Measurements from ENCODE around the gene ITSN1.

The ITSN1 gene

DNA sequence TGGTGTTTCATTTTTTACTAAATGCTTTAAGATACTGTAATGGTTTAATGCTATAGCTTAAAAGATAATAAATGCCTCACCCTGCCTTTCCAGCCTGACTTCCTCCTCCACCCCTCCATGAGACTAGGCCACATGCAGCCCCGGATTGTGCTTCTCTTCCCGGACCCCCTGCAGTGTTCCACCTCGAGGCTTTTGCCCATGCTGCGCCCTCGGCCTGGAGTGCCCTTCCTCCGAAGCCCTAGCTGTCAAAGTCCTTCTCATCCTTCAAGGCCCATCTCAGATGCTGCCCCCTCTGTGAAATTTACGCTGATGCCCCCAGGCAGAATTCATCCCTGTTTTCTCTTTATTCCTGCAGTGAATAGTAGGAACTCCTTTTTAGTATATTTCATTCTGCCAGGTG is 174.8 kb downstream of the ITSN1 start:
- no peak for DNase-seq

DNA sequence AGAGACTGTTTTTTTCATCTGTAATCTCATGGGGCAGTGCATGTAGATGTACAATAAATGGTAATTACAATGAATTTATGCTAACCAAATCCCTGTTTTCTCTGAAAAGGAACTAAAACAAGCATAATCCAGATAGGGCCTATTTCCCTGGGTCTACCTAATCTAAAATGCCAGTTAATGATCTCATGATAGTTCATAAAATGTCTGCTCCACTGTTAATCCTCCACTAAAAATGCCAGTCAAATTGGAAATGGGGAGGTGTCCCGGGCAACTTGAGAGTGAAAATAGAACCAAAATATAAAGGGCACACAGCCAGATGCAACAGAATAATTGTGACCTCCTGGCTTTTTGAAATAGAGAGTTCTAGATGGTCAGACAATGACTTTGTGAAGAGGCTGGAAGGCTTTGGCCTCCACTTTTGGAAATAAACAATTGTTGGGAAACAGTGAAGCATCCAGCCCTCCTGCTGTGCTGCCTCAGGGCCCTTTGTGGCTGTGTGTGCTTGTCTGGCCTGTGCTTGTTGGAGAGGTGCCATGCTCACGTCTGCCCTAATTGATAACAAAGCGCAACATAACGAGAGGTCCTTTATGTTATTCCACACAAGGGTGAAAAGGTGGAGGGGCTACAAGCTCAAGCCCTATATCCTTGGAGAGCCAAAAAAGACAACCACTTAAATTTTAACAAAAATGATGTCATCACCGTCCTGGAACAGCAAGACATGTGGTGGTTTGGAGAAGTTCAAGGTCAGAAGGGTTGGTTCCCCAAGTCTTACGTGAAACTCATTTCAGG is 175.6 kb downstream of the ITSN1 start:
- DNase-seq = peak; percentile 2

DNA sequence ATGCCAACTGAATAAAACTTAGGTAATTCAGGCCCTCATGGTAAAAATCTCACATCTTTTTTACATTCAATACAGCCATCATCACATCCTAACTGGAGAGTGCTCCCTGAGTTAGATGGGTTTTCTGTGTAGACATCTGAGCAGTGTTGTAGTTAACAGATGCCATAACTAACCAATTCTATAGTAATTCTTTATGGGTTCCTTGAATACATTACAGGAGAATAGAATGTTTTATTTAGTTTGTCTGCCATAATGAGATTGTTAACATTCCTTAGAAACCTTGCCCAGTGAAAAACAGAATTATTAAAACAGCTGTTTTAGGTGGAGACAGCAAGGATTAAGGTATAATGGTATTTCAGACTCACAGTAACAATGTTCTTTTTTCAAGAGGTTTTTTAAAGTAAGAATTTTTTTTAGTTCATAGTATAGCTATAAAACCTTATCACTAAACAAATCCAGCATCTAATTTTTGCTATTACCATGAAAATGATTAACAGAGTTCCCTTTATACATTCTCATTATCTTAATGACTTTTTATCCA is 178.0 kb downstream of the ITSN1 start:
- DNase-seq = no peak

DNA sequence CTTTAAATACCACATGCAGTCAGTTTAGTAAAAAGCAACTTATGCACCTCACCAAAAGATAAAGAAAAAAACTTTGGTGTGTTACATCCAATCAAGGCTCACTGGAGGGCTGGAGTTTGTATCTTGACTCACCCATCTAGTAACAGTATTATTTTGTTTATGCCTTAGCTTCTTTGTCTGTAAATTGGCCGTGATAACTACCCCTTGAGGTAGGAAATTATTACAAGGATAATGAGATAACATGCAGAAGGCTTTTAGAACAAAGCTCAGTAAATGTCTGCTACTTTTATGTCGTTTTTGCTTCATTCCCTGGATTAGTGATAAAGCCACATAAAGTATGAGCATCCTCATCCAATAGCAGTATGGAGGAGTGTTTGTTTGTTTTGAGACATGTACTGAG is 178.5 kb downstream of the ITSN1 start:
- no peak for DNase-seq

DNA sequence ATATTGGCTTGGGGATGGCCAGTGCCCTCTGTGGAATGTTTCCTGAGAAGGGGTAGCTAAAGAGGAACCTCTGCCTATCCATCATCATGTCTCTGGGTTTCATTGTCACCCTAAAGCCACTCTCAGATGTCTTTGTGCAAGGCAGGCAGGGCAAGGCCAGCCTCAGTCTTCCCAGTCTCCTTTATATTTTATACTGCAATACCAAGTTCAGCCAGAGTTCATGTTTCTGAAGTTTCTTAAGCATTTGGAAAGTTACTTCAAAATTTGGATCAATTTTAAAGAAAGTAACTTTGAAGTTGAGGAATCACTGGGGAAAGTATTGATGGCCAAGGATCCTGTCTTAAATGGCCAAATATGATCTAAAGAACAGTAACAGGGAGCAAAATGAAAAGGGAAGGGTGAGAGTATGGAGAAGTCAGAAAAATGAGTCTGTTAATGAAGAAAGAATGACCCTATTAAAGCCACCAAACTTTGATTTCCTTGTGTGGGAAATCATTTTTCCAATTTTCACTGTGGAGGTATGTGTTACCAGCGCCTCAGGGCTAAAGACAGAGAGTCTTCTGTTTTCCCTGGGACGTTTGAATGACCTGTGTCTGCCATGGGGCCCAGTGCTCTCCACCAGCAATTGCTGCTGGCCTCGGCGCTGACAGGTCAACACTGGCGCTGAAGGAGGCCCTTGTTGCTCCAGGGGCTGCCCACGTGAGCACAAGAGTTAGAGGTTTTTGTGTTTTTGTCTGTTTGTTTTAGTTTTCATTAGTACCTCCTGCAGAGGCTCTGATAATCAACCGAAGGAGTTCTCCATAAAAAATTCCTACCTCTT is 179.4 kb downstream of the ITSN1 start:
- DNase-seq = no peak

DNA sequence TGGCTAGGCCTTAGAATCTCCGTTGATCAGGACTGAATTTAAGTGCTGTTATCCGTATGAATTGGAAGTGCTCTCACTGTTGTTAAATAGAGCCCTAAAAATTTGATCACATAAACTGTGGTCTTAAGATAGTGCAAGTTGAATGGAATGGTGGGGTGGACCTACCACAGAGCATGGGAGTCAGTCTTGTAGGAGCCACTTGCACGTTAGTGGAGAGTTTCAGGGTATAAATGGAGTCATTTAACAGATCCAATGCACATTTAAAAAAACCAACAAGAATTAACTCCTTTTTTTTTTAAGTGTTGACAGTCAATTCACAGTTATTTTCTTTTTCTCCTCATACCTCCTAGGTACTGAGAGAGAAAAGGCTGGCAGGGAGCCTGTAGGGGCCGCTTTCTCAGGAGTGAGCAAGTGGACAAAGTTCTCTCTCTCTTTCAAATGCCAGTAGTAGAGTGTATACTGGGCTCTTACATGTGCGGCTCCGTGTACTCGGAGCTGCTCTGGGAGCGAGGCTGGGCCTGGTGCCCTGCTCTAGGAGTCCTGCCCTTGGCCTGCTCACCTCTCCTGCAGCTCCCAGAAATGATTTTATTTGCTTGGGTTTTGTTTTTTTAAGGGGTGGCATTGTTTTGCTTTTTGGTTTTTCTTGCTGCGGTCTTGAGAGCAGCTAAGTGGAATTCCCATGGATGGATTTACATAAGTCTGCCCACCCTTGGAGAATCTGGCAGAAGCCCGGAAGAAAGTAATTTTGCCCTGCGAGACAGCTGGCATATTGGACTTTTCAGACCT is 182.0 kb downstream of the ITSN1 start:
- DNase-seq = no peak

DNA sequence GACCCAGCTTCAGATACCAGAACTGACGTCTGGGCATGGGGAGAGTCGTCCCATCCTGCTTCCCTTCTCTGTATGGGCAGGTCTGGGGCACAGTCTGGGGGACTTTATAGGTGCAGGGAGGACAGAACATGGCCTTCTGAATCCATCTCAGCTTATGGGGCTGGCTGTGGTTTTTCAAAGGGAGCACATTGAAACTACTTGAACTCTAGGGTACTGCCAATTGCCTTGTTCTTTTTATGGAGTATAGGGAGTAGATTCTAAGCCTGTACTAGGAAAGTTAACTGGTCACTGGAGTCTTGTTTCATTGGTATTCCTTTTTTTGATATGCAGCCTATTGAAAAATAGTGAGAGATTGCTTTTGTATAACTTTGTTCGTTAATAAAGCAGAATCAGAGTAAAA is 183.1 kb downstream of the ITSN1 start:
- DNase-seq = no peak

DNA sequence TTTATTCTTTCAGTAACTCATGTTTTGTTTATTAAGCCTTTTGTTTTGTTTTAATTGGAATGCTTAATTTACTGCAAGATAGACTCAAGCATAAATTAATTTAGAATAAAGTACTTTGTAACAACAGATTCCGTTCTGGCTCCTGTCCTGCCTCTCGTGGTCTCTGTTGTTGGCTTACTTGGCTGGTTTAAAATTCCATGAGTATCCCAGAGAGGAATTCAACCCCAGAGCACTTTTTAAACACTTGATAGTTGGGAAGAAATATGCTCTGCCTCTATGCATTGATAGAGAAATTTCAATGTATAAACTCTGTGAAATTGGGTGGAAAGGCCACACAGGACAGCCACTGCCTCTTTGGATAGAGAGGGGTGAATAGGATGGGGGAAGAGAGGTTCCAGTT is 183.6 kb downstream of the ITSN1 start:
- DNase-seq = no peak

DNA sequence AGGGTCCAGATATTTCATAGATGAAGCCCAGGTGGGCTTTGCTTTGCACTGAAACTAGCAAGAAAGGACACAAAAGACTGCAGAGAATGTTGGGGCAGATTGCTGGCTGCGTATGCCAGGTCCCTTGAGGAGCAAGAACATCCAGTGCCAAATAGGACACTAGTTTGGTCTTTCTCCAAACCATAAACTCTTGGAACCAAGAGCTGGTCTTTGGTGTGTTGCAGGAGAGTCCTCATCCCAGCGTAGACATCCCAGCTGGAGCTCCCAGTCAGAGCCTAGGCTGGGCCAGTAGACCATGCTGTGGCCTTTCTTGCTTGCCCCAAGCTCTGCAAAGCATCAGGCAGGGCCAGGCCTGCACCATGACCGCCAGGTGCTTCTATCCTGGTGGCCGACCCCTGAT is 185.8 kb downstream of the ITSN1 start:
- DNase-seq = no peak

DNA sequence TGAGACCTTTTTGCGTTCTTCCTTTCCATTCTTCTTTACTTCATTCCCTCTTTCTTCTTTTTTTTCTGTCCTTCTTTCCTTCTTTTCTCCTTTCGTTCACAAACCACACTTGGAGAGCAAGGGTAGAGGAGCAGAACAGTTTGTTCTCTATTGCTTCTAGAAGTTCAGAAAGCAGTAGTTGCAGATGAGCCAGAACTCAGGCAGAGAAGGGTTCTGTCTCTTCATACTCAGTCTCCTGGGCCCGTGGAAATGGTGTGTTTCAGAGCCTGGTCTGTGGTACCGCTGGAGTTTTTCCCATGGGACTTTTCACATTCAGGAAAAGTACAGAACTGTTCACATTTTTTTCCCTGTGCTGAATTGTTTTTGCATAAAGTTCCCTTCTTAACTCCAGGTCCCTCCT is 186.3 kb downstream of the ITSN1 start:
- no peak for DNase-seq

DNA sequence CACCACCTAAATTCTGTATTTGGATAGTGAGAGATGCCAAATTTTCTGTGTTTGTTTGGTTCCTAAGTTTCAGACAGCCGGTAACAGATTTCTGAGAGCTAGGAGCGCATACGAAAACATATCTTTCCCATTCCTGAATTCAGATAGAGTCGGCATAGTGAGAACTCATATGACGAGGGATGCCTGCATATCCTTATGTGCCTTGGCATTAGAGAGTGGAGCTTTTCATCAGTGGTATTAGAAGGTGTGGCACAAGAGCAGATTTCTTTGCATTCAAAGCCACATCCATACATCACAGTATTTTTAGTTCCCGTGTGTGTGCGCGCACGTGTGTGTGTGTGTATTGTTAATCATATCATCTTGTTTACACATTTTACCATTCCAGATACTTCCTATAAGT is 187.5 kb downstream of the ITSN1 start:
- no peak for DNase-seq

DNA sequence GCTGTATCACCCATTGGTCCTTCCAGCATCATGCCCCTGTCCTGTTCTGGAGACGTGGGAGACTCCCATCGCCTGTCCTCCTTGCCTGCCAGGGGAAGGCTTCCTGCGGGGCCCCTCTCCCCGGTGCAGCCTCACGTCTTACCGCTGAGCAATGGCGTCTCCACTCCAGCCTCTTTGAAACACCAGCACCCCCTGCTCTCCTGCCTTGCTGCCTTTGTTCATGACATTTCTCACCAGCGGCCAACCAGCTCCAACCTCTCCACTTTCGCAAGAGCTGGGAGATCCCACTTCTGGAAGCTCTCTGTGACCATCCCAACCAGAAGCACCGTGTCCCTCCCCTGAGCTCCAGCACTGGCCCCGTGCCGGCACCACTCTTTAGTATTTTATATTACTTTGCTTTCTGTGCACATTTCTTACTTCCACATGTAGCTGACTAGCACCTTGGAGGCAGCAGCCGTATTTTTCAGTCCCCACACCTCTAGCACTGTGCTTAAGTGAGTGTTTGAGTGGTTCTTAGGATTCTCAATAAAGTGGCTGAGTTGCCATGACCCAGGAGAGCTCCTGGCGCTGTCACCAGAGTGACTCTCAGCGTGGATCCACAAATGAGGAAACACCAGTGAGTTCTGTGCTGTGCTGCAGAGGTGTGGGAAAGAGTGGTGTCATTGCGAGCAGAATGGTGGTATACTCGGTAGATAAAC is 189.8 kb downstream of the ITSN1 start:
- DNase-seq = no peak

DNA sequence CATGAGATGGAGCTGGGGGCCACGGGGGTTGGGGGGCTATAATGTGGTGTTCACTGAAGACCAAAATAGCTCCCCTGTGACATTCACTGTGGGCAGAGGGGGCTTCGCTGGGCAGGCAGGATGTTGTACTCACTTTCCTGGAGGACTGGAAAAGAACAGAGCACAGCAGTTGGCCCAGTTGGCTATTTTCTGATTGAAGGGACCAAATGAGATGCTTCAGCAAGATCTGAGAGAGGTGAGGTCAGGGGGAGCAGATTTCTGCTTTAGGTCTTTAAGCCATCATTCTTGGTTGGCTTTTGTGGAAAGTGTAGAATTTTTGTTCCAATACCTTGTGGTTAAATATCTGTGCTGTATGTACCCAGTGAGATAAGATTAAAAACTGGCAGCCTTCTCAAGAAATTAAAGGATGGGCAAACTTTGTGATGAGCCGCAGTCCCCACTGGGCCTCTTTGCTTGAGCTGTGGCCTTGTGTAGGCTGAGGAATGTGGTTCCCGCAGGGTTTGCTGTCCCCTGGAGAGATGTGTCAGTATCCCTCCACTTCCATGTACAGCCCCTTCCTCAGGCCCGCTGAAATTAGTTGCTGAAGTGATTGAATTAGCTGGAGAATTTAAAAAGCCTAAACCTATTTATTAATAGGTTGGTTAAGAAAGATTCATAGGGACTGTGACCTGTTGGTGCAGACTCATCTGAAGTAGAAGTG is 192.7 kb downstream of the ITSN1 start:
- no peak for DNase-seq

DNA sequence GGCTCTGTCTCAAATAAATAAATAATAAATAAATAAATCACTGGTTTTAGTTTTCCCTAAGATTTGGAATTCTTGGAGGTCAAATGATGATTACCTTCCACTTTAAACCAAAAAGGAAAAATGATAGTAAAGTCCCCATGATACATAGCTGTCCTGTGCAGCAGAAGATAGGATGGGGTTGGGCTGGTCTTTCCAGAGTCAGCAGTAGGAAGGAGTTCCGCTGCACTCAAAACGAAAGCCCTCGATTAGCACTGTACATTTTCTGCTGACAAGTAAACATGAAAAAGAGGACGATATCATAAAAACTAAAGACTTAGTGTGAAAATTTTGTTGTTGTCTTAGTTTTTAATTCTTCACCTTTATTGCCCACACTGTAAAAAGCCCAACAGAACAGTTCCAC is 193.6 kb downstream of the ITSN1 start:
- no peak for DNase-seq

DNA sequence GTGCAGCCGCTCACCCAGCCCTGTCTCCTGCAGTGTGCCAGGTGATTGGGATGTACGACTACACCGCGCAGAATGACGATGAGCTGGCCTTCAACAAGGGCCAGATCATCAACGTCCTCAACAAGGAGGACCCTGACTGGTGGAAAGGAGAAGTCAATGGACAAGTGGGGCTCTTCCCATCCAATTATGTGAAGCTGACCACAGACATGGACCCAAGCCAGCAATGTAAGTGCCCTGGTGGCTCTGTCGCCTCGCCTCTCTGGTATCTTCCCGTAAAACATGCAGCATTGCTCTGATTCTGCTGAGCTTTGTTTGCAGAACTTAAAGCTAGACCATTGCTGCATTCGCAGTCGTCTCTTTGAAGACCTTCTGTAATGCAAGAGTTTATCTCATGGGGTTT is 194.1 kb downstream of the ITSN1 start:
- no peak for DNase-seq

DNA sequence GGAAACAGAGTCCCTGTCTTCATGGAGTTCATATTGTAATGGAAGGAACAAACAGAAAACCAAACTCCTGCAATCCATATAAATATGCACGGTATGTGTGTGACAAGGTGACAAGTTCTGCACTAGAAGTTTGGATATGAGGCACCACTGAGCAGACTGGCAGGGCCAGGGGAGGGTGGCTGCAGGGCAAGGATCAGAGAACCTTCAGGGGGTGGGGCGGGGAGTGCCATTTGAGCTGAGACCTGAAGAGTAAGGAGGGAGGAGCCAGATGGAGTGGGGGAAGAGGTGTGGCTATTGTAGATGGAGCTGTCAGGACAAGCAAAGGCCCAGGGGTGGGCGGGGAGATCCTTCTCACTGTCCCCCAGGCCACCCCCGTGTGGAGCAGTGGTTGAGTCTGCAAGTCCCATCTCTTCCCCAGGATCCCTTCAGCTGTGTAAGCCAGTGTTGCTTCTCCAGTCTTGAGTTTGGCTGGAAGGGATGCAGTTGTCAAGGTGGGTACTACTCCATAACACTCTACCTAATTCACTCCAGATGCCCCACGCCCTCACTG is 196.9 kb downstream of the ITSN1 start:
- no peak for DNase-seq

DNA sequence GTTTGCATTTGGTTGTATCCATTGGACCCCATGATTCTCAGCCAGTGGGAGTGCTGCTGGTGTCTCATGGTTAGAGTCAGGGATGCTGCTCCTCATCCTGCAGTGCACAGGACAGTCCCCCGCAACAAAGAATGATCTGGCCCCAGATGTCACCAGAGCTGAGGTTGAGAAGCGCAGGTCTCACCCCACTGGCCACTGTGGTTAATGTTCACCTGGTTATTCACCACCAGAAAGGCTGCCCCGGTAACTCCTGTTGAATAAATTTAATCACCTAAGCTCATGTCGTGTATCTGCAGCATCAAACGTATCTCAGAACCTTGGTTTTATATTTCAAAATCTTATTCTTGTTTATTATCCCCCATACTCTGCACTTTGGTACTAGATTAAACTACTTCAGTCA is 197.5 kb downstream of the ITSN1 start:
- no peak for DNase-seq

DNA sequence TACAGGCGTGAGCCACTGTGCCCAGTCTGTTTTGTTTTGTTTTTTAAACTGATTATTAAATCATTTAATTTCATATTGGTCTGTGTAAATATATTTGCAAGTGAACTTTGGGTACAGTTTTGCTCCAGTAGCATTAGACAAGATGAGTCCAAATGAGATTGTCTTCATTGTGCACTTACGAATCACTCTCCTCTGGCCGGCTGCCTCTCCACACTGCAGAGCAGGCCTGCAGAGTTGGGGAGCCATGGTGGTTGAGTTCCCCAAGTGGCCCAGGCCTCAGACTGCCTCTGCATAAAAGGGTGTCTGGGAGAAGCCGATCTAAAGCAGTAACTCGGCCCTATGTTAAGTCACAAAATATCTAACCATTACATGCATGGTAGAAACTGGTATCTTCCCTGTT is 198.5 kb downstream of the ITSN1 start:
- DNase-seq = no peak

DNA sequence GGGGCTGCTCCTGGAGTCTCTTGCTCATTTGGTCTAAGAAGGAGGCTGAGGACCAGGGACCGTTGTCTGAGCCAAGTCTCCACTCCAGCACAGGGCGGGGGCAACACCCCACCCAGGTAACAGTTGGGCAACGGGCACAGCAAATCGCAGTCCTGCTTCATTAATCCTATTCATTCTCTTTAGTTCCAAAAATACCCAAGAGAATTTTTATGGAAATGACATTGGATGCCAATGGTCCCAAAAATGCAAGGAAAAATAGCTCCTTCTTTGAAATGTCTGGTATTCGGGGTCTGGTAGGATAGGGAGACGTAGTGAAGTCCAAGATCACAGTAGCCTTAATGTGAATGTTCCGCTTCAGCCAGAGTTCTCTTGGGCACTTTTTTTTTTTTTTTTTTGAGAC is 199.3 kb downstream of the ITSN1 start:
- no peak for DNase-seq

DNA sequence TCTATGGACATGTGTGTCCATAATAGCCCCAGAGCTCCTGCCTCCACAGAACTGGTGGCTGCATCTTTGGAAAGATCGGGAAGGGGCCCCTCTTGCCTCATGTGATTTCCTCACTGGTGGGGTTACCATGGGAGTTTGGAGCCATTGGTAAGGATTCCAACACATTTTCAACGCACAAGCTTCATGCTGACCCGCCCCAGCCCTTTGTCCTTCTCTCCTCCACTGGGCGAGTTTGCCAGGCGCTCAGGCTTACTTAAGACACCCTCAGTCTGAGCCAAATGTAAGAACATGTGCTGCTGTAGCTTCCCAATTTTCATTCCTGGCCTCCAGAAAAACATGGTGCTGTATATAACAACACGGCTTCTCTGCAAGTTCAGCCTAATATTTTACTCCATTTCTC is 200.9 kb downstream of the ITSN1 start:
- no peak for DNase-seq

DNA sequence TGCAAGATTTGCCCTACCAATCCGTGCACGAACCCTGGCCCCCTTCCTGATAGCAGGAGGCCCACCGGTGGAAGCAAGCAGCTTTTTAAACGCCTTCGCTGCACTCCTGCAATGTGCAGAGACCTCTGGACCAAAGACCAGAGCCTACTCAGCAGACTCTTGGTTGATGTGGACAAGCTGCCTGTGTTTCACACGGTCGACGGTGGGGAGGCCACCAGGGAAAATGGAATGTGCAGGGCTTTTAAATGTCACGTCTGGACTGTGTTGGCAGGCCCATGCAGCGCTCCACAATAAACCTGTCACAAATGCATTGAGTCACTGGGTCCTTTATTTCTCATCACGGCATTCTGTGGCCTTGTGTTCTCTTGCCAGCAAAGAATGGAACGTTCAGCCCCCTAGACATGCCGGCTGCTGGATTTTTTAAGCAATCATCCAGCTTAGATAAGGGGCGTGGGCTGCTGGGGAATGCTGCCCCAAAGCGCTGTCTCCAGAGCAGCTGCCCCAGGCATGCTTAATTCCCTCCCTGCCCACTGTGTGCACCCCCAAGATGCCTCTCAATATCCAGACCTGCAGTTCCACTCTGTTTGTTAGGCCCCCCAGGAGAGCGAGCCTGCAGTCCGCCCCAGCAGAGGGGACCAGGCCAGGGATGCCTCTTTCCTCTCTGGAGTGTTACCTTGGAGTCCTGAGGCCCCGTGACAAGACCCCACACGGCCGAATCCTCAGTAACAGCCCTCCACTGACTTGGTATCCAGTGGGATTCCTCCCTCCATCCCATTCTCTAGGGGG is 202.0 kb downstream of the ITSN1 start:
- no peak for DNase-seq
